SK-N-SH treated with all-trans-retinoic acid at 6 μM for 48 hours (cell line): ENCODE data around the gene DMAP1.
A peak's percentile ranks its signal among the peaks of the same experiment; 100 is the strongest.

ENCODE experiments used
- ATAC-seq: fragments of 200-7000 bp; cut with Tn5 transposase; 3 replicates; pipeline ENCODE4 v1.9.1; 2020; ENCODE audit warnings: mild to moderate bottlenecking, moderate library complexity
- ARNTL ChIP-seq: fragments of 450-650 bp; formaldehyde crosslinking; IDR thresholded peaks from 2 replicates; pipeline ENCODE4 v1.5.0; 2020; ENCODE audit warnings: low read depth, mild to moderate bottlenecking, moderate library complexity, borderline replicate concordance
- BACH2 ChIP-seq: fragments of 250-450 bp; sonication (Bioruptor Pico); IDR thresholded peaks from 2 replicates; pipeline ENCODE4 v1.9.0; 2021; ENCODE audit warnings: mild to moderate bottlenecking, borderline replicate concordance
- CSDC2 ChIP-seq: fragments of 250-450 bp; sonication (Bioruptor Pico); IDR thresholded peaks from 2 replicates; pipeline ENCODE4 v1.5.0; 2020; ENCODE audit warnings: mild to moderate bottlenecking, moderate library complexity
- CSRNP3 ChIP-seq: fragments of 250-450 bp; sonication (Bioruptor Pico); IDR thresholded peaks from 2 replicates; pipeline ENCODE4 v1.5.1; 2021; ENCODE audit warnings: mild to moderate bottlenecking, moderate library complexity
- ESRRG ChIP-seq: fragments of 250-450 bp; sonication (Bioruptor Pico); IDR thresholded peaks from 2 replicates; pipeline ENCODE4 v1.6.1; 2021; ENCODE audit warnings: mild to moderate bottlenecking
- ISL1 ChIP-seq: fragments of 250-450 bp; sonication (Bioruptor Pico); IDR thresholded peaks from 2 replicates; pipeline ENCODE4 v2.1.2; 2022; ENCODE audit warnings: mild to moderate bottlenecking, moderate library complexity
- OSR1 ChIP-seq: fragments of 250-450 bp; sonication (Bioruptor Pico); IDR thresholded peaks from 2 replicates; pipeline ENCODE4 v1.8.0; 2022; ENCODE audit warnings: moderate library complexity, mild to moderate bottlenecking, inconsistent platforms
- PPARA ChIP-seq: fragments of 250-450 bp; sonication (Bioruptor Pico); IDR thresholded peaks from 2 replicates; pipeline ENCODE4 v1.5.0; 2020; ENCODE audit warnings: mild to moderate bottlenecking, borderline replicate concordance
- RARB ChIP-seq: fragments of 250-450 bp; sonication (Bioruptor Pico); IDR thresholded peaks from 2 replicates; pipeline ENCODE4 v1.8.0; 2021; ENCODE audit warnings: mild to moderate bottlenecking, moderate library complexity
- SNAI2 ChIP-seq: fragments of 250-450 bp; sonication (Bioruptor Pico); IDR thresholded peaks from 2 replicates; pipeline ENCODE4 v1.5.0; 2020; ENCODE audit warnings: mild to moderate bottlenecking, moderate library complexity
- TCF4 ChIP-seq: fragments of 250-450 bp; sonication (Bioruptor Pico); IDR thresholded peaks from 2 replicates; pipeline ENCODE4 v1.8.0; 2021; ENCODE audit warnings: mild to moderate bottlenecking, moderate library complexity, borderline replicate concordance
- TOX ChIP-seq: fragments of 250-450 bp; sonication (Bioruptor Pico); IDR thresholded peaks from 2 replicates; pipeline ENCODE4 v1.8.0; 2021; ENCODE audit warnings: mild to moderate bottlenecking, moderate library complexity, borderline replicate concordance
- ZC3H10 ChIP-seq: fragments of 250-450 bp; sonication (Bioruptor Pico); IDR thresholded peaks from 2 replicates; pipeline ENCODE4 v1.5.1; 2021; ENCODE audit warnings: mild to moderate bottlenecking, moderate library complexity
- ZFP3 ChIP-seq: fragments of 250-450 bp; sonication (Bioruptor Pico); IDR thresholded peaks from 2 replicates; pipeline ENCODE4 v1.5.0; 2020; ENCODE audit warnings: mild to moderate bottlenecking, moderate library complexity
- ZFP30 ChIP-seq: fragments of 450-650 bp; formaldehyde crosslinking; IDR thresholded peaks from 2 replicates; pipeline ENCODE4 v1.5.0; 2022; ENCODE audit warnings: mild to moderate bottlenecking, moderate library complexity
- ZNF565 ChIP-seq: fragments of 450-650 bp; formaldehyde crosslinking; conservative IDR thresholded peaks from 2 replicates; pipeline ENCODE4 v1.5.0; 2020; ENCODE audit warnings: low read depth, mild to moderate bottlenecking, moderate library complexity
- ZNF70 ChIP-seq: fragments of 450-650 bp; formaldehyde crosslinking; IDR thresholded peaks from 2 replicates; pipeline ENCODE4 v1.5.0; 2020; ENCODE audit warnings: mild to moderate bottlenecking, moderate library complexity
- ZNF8 ChIP-seq: fragments of 450-650 bp; formaldehyde crosslinking; IDR thresholded peaks from 2 replicates; pipeline ENCODE4 v1.5.0; 2020; ENCODE audit warnings: mild to moderate bottlenecking, moderate library complexity
- TF ChIP-seq, protein P1 (sequence below): fragments of 250-450 bp; sonication (Bioruptor Pico); IDR thresholded peaks from 2 replicates; pipeline ENCODE4 v1.5.0; 2020; ENCODE audit warnings: mild to moderate bottlenecking, moderate library complexity
- TF ChIP-seq, protein P2 (sequence below): fragments of 250-450 bp; sonication (Bioruptor Pico); IDR thresholded peaks from 2 replicates; pipeline ENCODE4 v1.8.0; 2020; ENCODE audit warnings: mild to moderate bottlenecking, moderate library complexity, borderline replicate concordance
- TF ChIP-seq, protein P3 (sequence below): fragments of 250-450 bp; sonication (Bioruptor Pico); IDR thresholded peaks from 2 replicates; pipeline ENCODE4 v1.8.0; 2021; ENCODE audit warnings: low read depth, mild to moderate bottlenecking, moderate library complexity, borderline replicate concordance

The DMAP1 gene

DNA sequence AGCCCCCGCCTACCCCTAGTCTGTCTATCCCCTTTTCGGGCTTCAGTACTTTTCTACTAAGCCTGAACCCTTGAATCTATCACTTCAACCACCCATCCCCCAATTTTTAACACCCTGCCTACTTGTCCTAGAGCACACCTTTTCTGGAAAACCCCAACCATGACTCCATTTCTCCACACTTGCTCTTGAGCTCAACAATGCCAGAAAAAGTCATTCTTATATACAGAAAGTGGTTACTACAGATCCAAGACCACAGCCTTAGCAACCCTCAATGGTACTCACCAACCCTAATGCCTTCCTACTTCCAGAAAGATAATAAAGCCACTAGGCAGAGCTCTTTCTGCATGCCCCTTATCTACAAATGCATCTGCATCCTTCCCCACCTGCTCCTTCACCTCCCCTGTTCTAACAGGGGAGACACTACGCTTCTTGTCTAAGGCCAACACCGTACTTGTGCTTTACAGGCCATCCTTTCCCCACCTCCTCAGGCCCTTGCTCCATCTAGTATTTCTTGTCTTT lies 41.2 kb downstream of the DMAP1 start:
- no peak for TF ChIP-seq TCF4 (CRISPR knock-in tag)
- TF ChIP-seq ZC3H10 (CRISPR knock-in tag) = no peak
- TF ChIP-seq, protein P1, sequence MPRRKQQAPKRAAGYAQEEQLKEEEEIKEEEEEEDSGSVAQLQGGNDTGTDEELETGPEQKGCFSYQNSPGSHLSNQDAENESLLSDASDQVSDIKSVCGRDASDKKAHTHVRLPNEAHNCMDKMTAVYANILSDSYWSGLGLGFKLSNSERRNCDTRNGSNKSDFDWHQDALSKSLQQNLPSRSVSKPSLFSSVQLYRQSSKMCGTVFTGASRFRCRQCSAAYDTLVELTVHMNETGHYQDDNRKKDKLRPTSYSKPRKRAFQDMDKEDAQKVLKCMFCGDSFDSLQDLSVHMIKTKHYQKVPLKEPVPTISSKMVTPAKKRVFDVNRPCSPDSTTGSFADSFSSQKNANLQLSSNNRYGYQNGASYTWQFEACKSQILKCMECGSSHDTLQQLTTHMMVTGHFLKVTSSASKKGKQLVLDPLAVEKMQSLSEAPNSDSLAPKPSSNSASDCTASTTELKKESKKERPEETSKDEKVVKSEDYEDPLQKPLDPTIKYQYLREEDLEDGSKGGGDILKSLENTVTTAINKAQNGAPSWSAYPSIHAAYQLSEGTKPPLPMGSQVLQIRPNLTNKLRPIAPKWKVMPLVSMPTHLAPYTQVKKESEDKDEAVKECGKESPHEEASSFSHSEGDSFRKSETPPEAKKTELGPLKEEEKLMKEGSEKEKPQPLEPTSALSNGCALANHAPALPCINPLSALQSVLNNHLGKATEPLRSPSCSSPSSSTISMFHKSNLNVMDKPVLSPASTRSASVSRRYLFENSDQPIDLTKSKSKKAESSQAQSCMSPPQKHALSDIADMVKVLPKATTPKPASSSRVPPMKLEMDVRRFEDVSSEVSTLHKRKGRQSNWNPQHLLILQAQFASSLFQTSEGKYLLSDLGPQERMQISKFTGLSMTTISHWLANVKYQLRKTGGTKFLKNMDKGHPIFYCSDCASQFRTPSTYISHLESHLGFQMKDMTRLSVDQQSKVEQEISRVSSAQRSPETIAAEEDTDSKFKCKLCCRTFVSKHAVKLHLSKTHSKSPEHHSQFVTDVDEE (CRISPR knock-in tag) = no peak
- TF ChIP-seq CSDC2 (CRISPR knock-in tag) = no peak
- no peak for TF ChIP-seq PPARA (CRISPR knock-in tag)
- no peak for TF ChIP-seq ZFP3
- no peak for TF ChIP-seq ARNTL (CRISPR knock-in tag)
- TF ChIP-seq ZFP30 (CRISPR knock-in tag) = no peak
- no peak for ATAC-seq

DNA sequence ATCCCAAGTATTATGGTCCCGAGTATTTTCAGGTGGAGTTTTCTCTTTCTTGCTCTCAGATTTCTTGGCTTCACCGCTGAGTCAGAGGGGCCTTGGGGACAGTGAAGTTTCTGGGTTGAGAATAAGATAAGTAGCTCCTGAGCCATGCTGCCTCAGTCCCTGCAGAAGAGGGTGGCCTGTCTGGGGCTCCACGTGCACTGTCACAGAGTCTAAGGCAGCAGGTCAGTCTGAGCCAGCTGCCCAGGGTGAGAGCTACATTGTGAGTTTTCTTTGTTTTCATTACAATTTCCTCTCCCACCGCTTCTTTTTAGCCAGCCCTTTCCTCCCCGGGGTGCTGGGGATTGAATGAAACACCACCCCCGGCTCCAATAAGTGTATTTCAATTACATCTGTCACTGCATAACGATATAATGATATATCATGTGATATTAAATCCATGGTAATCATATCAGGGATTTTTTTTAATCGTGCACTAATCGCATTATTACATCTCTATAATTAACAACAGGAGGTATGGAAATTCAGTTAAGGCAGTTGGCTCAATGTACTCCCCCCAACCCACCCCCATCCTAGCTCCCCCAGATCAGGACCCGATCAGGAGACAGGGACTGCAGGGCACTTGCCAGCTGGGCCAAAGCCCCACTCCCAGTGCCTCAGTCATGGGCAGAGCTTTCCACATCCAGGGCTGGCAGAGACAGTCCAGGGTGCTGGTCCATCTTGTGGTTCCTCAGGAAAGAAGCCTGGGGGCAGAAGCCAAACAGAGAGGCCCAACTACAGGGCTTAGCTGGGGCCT lies 43.7 kb downstream of the DMAP1 start:
- no peak for TF ChIP-seq ESRRG (CRISPR knock-in tag)
- TF ChIP-seq SNAI2 (CRISPR knock-in tag) = no peak
- no peak for TF ChIP-seq BACH2 (CRISPR knock-in tag)
- peak; percentile 42 for TF ChIP-seq TCF4 (CRISPR knock-in tag)
- peak; percentile 38; the same call in 2 of the 3 replicates for ATAC-seq

DNA sequence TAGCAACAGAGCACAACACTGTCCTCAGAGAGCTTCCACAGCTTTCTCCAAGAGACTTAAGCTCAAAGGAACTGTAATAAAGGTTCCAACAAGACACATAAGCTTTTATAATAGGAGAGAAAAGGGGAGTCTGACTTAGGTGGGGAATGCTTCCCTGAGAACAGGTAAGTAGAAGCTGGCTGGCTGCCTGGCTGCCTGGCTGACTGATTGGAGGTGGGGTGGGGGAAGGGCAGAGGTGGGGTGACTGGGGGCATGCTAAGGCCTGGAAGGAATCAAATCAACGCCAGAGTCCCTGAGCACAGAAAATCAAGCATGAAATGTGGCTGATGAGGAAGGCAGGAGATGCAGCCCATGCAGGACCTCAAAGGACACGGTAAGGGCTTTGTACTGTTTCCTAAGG lies 45.8 kb downstream of the DMAP1 start:
- no peak for TF ChIP-seq ZNF70 (CRISPR knock-in tag)
- no peak for TF ChIP-seq TCF4 (CRISPR knock-in tag)
- no peak for TF ChIP-seq ZNF8
- no peak for TF ChIP-seq SNAI2 (CRISPR knock-in tag)
- TF ChIP-seq TOX = no peak
- TF ChIP-seq ESRRG (CRISPR knock-in tag) = no peak
- no peak for TF ChIP-seq RARB (CRISPR knock-in tag)
- no peak for TF ChIP-seq ISL1 (CRISPR knock-in tag)
- TF ChIP-seq, protein P2, sequence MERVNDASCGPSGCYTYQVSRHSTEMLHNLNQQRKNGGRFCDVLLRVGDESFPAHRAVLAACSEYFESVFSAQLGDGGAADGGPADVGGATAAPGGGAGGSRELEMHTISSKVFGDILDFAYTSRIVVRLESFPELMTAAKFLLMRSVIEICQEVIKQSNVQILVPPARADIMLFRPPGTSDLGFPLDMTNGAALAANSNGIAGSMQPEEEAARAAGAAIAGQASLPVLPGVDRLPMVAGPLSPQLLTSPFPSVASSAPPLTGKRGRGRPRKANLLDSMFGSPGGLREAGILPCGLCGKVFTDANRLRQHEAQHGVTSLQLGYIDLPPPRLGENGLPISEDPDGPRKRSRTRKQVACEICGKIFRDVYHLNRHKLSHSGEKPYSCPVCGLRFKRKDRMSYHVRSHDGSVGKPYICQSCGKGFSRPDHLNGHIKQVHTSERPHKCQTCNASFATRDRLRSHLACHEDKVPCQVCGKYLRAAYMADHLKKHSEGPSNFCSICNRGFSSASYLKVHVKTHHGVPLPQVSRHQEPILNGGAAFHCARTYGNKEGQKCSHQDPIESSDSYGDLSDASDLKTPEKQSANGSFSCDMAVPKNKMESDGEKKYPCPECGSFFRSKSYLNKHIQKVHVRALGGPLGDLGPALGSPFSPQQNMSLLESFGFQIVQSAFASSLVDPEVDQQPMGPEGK (CRISPR knock-in tag) = no peak
- TF ChIP-seq, protein P1 (CRISPR knock-in tag) = no peak
- TF ChIP-seq ZFP3 = no peak
- no peak for TF ChIP-seq ARNTL (CRISPR knock-in tag)
- no peak for TF ChIP-seq BACH2 (CRISPR knock-in tag)
- TF ChIP-seq OSR1 (CRISPR knock-in tag) = no peak
- no peak for ATAC-seq

DNA sequence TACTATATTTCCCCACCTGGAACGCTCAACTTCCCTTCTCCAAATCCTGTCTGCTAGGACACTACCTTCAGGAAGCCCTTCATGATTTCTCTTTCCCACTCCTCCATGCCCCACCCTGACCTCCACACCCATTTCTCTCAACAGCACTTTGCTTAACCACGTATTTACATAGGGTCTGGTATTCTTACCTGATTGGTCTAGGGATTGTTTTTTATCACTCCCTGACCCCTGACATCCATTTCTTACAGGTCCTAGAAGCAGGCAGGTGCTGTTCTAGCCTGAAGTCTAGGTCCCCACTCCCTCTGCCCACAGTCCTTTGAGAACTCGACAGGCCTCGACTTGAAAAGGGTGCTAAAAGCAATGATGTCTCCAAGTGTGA lies 47.5 kb downstream of the DMAP1 start:
- no peak for ATAC-seq
- TF ChIP-seq ESRRG (CRISPR knock-in tag) (no peak), ZFP30 (CRISPR knock-in tag) (no peak), RARB (CRISPR knock-in tag) (no peak), ZFP3 (no peak), ISL1 (CRISPR knock-in tag) (no peak), TCF4 (CRISPR knock-in tag) (no peak), CSRNP3 (CRISPR knock-in tag) (no peak), ZNF70 (CRISPR knock-in tag) (no peak), ARNTL (CRISPR knock-in tag) (no peak), ZNF565 (CRISPR knock-in tag) (no peak)
- TF ChIP-seq, protein P3, sequence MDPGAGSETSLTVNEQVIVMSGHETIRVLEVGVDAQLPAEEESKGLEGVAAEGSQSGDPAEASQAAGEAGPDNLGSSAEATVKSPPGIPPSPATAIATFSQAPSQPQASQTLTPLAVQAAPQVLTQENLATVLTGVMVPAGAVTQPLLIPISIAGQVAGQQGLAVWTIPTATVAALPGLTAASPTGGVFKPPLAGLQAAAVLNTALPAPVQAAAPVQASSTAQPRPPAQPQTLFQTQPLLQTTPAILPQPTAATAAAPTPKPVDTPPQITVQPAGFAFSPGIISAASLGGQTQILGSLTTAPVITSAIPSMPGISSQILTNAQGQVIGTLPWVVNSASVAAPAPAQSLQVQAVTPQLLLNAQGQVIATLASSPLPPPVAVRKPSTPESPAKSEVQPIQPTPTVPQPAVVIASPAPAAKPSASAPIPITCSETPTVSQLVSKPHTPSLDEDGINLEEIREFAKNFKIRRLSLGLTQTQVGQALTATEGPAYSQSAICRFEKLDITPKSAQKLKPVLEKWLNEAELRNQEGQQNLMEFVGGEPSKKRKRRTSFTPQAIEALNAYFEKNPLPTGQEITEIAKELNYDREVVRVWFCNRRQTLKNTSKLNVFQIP (CRISPR knock-in tag) = no peak
